HL-60 (cell line): ENCODE measurements around the gene SLC12A8.

Experiments used
- DNase-seq, 2 experiments: peaks; one replicate each; pipeline ENCODE4 v3.0.0-alpha.2; 2010 to 2020; ENCODE audit warnings: low read depth in 1 of 2, low spot score in 1 of 2
- H3K27ac ChIP-seq: fragments of 250-450 bp; sonication (Bioruptor Pico); replicated peaks from 2 replicates; pipeline ENCODE4 v1.5.1; 2020; ENCODE audit warnings: mild to moderate bottlenecking, moderate library complexity
- H3K27me3 ChIP-seq: fragments of 250-450 bp; sonication (Bioruptor Pico); 2 replicates; pipeline ENCODE4 v1.5.1; 2021; ENCODE audit warnings: mild to moderate bottlenecking, moderate library complexity; ENCODE audit not compliant: insufficient read depth, poor library complexity, severe bottlenecking
- H3K4me3 ChIP-seq: replicated peaks from 2 replicates; pipeline ENCODE4 v1.5.1; 2011; ENCODE audit warnings: mild to moderate bottlenecking, control low read depth, low read length; ENCODE audit not compliant: insufficient read depth
- GABPA ChIP-seq: IDR thresholded peaks from 2 replicates; pipeline ENCODE4 v1.6.1; 2012; ENCODE audit warnings: low read depth
- POLR2AphosphoS5 ChIP-seq: IDR thresholded peaks from 2 replicates; pipeline ENCODE4 v1.6.1; 2012; ENCODE audit warnings: low read depth
- SPI1 ChIP-seq: IDR thresholded peaks from 2 replicates; pipeline ENCODE4 v1.6.1; 2012; ENCODE audit warnings: low read depth, mild to moderate bottlenecking, borderline replicate concordance
- TF ChIP-seq, protein P1 (sequence below): IDR thresholded peaks from one replicate; pipeline ENCODE4 v1.5.1; 2011; ENCODE audit warnings: low read length, control low read depth, inconsistent platforms; ENCODE audit not compliant: insufficient read depth
- TF ChIP-seq, protein P2 (sequence below): IDR thresholded peaks from 2 replicates; pipeline ENCODE4 v1.6.1; 2012; ENCODE audit warnings: low read depth; ENCODE audit not compliant: insufficient replicate concordance

The SLC12A8 gene

DNA sequence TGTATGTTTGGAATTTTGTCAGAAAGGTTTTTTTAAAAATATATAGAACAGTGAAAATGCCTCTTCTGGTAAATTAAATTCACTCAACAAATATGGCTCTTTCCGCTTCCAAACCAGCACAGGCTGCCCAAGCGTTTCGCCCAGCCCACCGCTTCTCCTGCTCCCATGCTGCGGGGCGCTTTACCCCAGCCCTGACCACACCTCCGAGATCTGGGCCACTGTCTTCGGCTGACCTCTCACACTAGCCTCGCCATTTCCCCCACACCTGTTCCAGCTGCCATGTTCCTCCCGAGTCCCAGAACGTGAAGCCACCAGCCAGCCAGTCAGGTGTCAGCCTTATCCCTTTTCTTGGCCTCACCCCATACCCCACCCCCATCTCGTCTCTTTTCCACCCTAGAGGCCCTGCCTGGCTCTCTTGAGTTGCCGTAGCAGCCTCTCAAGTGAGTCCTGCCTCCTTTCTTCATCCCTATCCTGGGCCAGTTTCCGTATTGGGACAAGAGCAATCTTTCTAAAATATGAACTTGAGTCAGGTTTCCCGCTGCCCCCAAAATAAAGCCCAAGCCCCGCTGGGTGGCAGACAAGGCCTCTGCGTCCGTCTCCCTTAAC, 46.5 kb downstream of the SLC12A8 start:
- DNase-seq: no peak
- H3K27ac ChIP-seq: no peak overlapping the region
- no peaks in the 10 kb centered on the region for H3K27me3 ChIP-seq
- TF ChIP-seq SPI1 (no peak), GABPA (no peak), POLR2AphosphoS5 (no peak)
- TF ChIP-seq, protein P1, sequence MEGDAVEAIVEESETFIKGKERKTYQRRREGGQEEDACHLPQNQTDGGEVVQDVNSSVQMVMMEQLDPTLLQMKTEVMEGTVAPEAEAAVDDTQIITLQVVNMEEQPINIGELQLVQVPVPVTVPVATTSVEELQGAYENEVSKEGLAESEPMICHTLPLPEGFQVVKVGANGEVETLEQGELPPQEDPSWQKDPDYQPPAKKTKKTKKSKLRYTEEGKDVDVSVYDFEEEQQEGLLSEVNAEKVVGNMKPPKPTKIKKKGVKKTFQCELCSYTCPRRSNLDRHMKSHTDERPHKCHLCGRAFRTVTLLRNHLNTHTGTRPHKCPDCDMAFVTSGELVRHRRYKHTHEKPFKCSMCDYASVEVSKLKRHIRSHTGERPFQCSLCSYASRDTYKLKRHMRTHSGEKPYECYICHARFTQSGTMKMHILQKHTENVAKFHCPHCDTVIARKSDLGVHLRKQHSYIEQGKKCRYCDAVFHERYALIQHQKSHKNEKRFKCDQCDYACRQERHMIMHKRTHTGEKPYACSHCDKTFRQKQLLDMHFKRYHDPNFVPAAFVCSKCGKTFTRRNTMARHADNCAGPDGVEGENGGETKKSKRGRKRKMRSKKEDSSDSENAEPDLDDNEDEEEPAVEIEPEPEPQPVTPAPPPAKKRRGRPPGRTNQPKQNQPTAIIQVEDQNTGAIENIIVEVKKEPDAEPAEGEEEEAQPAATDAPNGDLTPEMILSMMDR: no peak
- TF ChIP-seq, protein P2, sequence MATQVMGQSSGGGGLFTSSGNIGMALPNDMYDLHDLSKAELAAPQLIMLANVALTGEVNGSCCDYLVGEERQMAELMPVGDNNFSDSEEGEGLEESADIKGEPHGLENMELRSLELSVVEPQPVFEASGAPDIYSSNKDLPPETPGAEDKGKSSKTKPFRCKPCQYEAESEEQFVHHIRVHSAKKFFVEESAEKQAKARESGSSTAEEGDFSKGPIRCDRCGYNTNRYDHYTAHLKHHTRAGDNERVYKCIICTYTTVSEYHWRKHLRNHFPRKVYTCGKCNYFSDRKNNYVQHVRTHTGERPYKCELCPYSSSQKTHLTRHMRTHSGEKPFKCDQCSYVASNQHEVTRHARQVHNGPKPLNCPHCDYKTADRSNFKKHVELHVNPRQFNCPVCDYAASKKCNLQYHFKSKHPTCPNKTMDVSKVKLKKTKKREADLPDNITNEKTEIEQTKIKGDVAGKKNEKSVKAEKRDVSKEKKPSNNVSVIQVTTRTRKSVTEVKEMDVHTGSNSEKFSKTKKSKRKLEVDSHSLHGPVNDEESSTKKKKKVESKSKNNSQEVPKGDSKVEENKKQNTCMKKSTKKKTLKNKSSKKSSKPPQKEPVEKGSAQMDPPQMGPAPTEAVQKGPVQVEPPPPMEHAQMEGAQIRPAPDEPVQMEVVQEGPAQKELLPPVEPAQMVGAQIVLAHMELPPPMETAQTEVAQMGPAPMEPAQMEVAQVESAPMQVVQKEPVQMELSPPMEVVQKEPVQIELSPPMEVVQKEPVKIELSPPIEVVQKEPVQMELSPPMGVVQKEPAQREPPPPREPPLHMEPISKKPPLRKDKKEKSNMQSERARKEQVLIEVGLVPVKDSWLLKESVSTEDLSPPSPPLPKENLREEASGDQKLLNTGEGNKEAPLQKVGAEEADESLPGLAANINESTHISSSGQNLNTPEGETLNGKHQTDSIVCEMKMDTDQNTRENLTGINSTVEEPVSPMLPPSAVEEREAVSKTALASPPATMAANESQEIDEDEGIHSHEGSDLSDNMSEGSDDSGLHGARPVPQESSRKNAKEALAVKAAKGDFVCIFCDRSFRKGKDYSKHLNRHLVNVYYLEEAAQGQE: no peak
- no peak overlapping the region for H3K4me3 ChIP-seq

DNA sequence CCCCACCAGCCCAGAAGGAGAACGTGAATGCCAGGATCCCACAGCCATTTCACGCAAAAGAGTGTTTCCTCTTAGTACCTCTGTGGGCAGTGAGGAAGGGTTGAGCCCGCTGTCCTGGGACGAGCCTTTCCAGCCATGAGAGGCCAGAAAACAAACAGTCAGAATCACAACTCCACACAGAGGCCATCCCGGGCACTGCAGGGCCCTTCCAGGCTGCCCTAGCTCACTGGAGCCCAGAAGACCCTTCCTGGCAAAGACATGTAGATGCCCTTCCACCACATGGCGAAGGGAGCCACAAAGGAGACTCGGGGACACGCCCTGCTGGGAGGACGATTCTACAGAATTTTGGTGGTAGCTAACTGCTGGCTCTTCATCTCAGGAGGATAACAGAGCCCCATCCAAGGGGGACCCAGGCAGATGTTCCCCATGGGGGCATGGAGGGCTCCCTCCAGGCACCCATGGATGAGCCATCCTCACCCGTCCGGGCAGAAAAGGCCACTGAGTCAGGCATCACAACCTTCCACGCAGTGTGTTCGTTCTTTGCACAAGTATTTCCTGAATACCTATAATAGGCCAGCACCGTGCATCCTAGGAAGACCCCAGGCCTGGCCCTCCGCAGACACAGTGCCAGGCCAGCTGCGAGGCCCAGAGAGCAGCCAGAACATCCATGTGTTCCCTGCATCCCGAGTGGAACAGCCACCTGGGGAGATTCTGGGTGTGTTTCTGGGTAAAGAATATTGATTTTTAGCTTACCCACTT, 47.2 kb downstream of the SLC12A8 start:
- Histone ChIP-seq H3K4me3 (no peak overlapping the region), H3K27me3 (no peaks in the 10 kb centered on the region), H3K27ac (no peak overlapping the region)
- no peak for DNase-seq
- TF ChIP-seq POLR2AphosphoS5: no peak
- TF ChIP-seq, protein P2: no peak
- TF ChIP-seq, protein P1: peak; percentile 9
- TF ChIP-seq SPI1: no peak
- TF ChIP-seq GABPA: no peak

DNA sequence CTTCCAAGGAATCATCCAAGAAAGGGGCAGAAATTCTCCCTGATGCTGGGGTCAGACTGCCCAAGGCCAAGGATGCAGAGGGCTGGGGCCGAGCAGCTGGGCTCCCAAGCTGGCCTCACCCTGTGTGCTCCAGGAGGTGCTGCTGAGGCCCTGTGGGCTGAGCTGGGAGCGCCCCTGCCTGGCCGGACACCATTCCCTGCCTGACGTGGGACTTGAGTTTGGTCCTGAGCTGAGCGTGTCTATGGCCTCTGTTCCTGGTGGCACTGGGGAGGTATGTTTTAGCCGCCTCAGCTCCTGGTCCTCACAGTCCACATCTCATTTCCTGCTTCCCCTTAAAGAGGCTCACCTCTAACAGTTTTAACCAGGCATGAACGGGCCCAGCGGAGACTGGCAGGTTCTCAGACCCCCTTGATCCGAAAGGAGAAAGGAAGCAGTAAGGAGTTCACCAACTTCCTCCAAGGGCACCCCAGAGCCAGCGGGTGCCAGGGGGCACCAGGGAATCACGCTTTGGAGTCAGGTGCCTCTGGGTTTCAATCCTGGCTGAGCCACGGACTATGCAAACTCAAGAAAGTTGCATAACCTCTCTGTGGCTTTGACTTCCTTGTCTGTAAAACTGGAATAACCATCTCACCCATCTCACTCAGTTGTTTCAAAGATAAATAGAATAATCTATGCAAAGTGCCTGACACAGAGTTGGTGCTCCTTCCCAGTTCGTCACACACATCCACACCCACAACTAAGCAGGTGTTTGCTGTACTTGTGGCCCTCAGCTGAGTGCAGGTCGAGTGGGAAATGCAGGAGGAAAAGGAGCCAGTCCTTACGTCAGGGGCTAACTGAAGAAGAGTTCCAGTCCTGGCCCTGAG, 48.6 kb downstream of the SLC12A8 start:
- TF ChIP-seq GABPA (no peak), SPI1 (peak; percentile 45; the same call in 1 of the 2 replicates)
- Histone ChIP-seq H3K27ac (no peak overlapping the region), H3K4me3 (no peak overlapping the region), H3K27me3 (no peaks in the 10 kb centered on the region)
- DNase-seq: peak; percentile 62 to 63
